Effector memory CD4-positive, alpha-beta T cell (primary cell): ENCODE data around the gene DNMT3B.

Experiments used
- DNase-seq, 3 donors: peaks; one replicate each; pipeline ENCODE4 v3.0.0-alpha.2; 2020
- H3K27ac ChIP-seq: 2 replicates; pipeline ENCODE4 v1.7.0; 2013; ENCODE audit warnings: mild to moderate bottlenecking, low read length, moderate library complexity; ENCODE audit not compliant: insufficient read depth, poor library complexity, severe bottlenecking
- H3K27me3 ChIP-seq: replicated peaks from 2 replicates; pipeline ENCODE4 v1.7.0; 2013; ENCODE audit warnings: mild to moderate bottlenecking, low read length; ENCODE audit not compliant: insufficient read depth, control insufficient read depth, poor library complexity, severe bottlenecking
- H3K36me3 ChIP-seq: 2 replicates; pipeline ENCODE4 v1.7.0; 2013; ENCODE audit warnings: mild to moderate bottlenecking, low read length, moderate library complexity; ENCODE audit not compliant: control insufficient read depth, insufficient read depth
- H3K4me1 ChIP-seq: 2 replicates; pipeline ENCODE4 v1.7.0; 2013; ENCODE audit warnings: low read length, mild to moderate bottlenecking; ENCODE audit not compliant: control insufficient read depth, insufficient read depth, poor library complexity, severe bottlenecking
- H3K4me3 ChIP-seq: 2 replicates; pipeline ENCODE4 v1.7.0; 2013; ENCODE audit warnings: low read length, low read depth, mild to moderate bottlenecking; ENCODE audit not compliant: insufficient read depth, poor library complexity, severe bottlenecking
- H3K9me3 ChIP-seq: 2 replicates; pipeline ENCODE4 v1.7.0; 2013; ENCODE audit warnings: mild to moderate bottlenecking, low read length, moderate library complexity; ENCODE audit not compliant: control insufficient read depth

Gene DNMT3B

DNA sequence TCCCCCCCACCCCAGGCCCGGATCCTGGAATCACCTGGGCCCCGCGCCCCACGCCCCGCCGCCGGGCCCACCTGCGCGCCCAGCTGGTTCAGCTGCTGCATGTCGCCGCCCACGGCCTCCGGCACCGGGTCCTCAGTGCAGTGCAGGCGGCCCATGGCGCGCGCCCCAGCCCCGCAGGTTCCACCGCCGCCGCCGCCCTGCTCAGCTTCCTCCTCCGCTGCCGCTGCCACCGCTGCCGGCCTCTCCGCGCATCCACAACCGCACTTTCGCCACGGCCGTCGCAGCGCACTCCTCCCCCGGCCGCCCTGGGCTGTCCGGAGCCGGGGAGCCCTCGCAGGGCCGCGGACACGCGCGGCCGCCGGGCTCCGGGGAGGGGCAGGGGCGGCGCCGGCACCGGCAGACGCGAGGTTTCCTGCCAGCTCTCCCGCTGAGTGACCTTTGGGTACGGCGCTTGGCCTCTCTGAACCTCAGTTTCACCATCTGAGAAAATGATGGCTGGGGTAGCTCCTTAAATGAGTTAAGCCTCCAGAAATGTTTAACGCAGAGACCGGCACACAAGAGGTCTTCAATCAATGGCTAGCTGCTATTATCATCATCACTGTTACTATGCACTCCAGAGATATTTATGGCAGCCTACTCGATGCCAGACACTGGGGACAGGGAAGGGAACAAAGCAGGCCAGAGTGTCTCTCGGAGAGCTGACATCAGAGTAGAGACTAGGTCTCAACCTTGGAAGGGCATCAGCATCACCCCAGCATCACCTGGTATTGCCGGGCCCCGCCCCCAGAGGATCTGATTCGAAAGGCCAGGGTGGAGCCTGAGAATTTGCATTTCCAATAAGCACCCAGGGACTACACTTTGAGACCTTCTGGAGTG is 18.7 kb upstream of the DNMT3B start, which contains the start of gene COMMD7:
Gene COMMD7, minus strand, starts transcription at position 231 of the 876 bp plus-strand sequence. Its CDS starts 76 bp downstream, at position 155.
- H3K9me3 ChIP-seq: no peaks in the 10 kb centered on the region
- peak; percentile 29 to 50 (median 45) for DNase-seq
- H3K4me3 ChIP-seq: peak within 1 kb of the TSS; percentile 89
- no peaks in the 10 kb centered on the region for H3K27me3 ChIP-seq
- H3K4me1 ChIP-seq: peaks cover 19% of the 10 kb centered on the region
- H3K36me3 ChIP-seq: peaks cover 3% of the 10 kb centered on the region
- H3K27ac ChIP-seq: peak within 1 kb of the TSS; percentile 82

DNA sequence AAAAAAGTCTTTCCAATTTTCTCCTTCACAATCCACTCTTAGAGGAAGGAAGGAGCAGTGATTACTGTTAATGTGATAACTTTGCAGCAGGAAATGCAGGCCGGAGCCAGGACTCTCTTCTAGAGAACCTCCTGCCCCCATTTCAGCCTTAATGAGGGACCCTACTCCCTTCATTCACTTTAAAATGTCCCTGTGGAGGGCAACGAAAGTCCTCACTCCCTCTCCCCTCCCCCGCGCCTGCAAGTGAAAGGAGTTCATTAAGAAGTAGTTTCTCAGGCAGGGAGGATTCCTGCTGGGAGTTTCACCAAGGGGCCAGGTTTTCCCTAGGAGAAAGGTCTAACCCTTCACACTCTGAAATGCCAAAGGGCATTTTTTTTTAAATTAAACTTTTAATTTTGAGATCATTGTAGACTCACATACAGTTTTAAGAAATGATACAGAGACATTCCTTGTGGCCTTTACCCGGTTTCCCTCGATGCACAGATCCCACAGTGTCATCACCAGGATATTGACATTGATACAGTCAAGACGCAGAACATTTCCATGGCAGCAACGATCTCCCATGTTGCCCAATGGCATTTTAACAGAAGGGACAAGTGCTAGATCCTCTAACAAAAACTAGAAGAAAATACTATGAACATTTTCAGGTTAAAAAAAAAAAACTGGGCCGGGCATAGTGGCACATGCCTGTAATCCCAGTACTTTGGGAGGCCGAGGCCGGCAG is 12.1 kb upstream of the DNMT3B start:
- no peak for DNase-seq
- Histone ChIP-seq H3K27ac (no peak overlapping the region), H3K4me1 (no peaks in the 10 kb centered on the region), H3K27me3 (no peaks in the 10 kb centered on the region), H3K9me3 (no peaks in the 10 kb centered on the region), H3K4me3 (no peak overlapping the region), H3K36me3 (no peaks in the 10 kb centered on the region)

DNA sequence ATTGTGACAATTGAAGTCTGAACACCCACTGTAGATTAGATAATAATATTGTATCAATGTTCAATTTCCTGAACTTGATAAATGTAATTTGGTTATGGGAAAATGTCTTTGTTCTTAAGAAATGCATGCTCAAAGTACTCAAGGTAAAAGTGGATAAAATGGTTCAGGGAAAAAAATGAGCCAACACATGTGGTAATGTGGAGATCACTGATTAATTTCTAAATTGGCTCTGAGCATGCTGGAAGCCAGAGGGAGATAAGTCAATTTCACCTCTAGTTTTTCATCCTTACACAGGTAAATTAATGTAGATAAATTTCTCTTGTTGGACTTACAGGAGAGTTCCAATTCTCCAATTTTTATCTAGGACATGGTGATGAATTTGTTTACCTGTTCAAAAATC is 10.9 kb upstream of the DNMT3B start:
- H3K36me3 ChIP-seq: no peaks in the 10 kb centered on the region
- H3K4me1 ChIP-seq: no peaks in the 10 kb centered on the region
- no peak for DNase-seq
- no peaks in the 10 kb centered on the region for H3K9me3 ChIP-seq
- no peak overlapping the region for H3K4me3 ChIP-seq
- H3K27ac ChIP-seq: no peak overlapping the region
- H3K27me3 ChIP-seq: no peaks in the 10 kb centered on the region

DNA sequence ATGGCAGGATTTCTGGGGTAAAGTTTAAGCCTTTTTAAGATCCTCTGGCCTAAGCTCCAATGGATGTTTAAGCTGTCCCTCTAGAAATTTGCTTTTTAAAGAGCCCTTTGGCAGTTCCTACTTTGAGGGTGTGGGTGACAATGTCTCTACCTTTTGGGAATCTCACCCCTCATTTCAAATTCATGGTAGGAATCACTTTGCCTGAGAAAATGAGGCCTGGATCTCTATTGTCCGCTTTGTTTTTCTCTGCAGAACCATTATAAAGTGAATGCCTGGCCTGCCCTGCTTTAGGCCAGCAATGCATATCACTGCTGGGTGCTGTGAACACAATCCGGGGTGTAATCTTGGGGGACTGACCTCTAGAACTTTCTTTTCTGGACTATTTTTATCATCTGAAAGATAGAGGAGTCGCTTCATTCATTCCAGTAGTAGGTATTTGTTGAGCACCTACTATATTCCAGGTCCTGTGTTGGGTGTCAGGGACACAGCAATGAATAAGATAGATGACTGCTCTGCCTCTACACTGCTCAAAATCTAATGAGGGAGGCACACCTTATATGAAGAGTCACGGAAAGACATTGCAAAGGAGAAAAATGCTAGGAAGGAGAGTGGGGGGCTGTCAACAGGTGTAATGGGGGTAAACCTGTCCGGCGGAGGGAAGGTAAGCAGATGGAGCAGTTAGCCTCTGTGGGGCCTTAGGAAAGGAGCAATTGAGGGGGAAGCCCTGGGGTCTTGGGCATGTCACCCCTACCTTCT is 10.3 kb upstream of the DNMT3B start:
- H3K36me3 ChIP-seq: no peaks in the 10 kb centered on the region
- no peak overlapping the region for H3K27ac ChIP-seq
- DNase-seq: no peak
- H3K9me3 ChIP-seq: no peaks in the 10 kb centered on the region
- H3K4me3 ChIP-seq: no peak overlapping the region
- H3K4me1 ChIP-seq: no peaks in the 10 kb centered on the region
- no peaks in the 10 kb centered on the region for H3K27me3 ChIP-seq

DNA sequence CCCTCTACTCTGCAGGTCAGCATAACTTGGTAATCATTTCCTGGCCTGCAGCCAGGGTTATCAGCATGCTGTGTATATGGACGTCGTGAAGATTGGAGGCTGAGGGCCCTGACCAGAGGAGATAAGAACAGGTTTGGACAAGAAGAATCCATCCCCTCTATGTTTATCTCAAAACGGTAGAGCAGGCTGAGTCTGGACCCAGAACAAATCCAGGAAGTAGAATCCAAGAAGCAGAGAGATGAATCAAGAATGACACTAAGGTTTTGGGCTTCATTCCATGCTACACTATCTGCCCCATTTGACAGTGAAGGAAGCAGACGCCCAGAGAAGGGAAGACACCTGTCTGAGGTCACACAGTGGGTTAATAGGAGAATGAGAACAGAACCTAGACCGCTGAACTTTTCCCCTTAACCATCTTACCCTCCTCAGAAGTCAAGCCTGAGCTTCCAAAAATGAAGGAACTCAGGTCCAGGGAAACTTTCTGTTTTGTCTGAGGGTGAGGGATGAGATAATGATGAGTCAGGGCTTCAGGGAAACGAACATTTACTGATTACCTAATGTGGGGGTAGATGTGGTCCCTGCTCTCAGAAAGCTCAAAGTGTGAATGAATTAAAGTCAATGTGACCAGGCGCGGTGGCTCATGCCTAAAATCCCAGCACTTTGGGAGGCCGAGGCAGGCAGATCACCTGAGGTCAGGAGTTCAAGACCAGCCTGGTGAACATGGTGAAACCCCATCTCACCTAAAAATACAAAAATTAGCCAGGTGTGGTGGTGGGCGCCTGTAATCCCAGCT is 9.5 kb upstream of the DNMT3B start:
- no peak overlapping the region for H3K4me3 ChIP-seq
- H3K27ac ChIP-seq: no peak overlapping the region
- no peak for DNase-seq
- H3K36me3 ChIP-seq: no peaks in the 10 kb centered on the region
- no peaks in the 10 kb centered on the region for H3K4me1 ChIP-seq
- no peaks in the 10 kb centered on the region for H3K9me3 ChIP-seq
- no peaks in the 10 kb centered on the region for H3K27me3 ChIP-seq

DNA sequence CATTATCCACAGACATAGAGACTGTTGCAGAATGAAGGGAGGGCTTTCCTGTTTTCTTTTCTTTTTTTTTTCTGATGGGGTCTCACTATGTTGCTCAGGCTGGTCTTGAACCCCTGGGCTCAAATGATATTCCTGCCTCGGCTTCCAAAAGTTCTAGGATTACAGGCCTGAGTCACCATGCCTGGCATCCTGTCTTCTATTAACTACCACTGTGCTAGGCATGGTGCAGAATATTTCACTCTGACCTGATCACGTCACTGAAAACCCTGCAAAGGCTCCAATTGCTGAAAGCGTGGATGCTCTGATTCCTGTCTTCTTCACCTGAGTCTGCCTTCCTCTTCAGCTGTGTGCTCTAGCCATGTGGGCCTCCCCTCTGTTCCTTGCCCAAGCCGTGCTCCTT is 8.5 kb upstream of the DNMT3B start:
- Histone ChIP-seq H3K27ac (no peak overlapping the region), H3K4me1 (no peaks in the 10 kb centered on the region), H3K9me3 (no peaks in the 10 kb centered on the region), H3K36me3 (no peaks in the 10 kb centered on the region), H3K27me3 (no peaks in the 10 kb centered on the region), H3K4me3 (no peak overlapping the region)
- DNase-seq: no peak

DNA sequence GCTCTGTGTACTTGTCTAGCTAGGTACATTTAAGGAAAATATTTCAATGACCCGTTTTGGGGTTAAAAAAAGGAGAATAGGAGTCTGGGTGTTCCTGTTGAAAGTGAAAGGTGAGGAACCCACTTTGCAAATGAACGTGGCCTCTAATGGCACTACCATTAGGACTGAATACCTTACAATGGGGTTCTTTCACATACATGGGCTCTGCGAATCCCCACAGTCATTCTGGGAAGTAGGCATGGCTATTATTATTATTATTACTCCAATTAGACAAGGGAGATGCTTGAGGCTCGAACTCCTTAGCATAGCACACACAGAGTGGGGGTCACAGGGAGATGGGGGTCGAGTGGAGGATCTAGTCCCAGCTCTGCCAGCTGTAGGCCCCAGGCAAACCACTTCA is 6.0 kb upstream of the DNMT3B start:
- H3K27me3 ChIP-seq: no peaks in the 10 kb centered on the region
- H3K27ac ChIP-seq: no peak overlapping the region
- no peaks in the 10 kb centered on the region for H3K36me3 ChIP-seq
- no peak for DNase-seq
- H3K4me1 ChIP-seq: no peaks in the 10 kb centered on the region
- no peaks in the 10 kb centered on the region for H3K9me3 ChIP-seq
- H3K4me3 ChIP-seq: no peak overlapping the region

DNA sequence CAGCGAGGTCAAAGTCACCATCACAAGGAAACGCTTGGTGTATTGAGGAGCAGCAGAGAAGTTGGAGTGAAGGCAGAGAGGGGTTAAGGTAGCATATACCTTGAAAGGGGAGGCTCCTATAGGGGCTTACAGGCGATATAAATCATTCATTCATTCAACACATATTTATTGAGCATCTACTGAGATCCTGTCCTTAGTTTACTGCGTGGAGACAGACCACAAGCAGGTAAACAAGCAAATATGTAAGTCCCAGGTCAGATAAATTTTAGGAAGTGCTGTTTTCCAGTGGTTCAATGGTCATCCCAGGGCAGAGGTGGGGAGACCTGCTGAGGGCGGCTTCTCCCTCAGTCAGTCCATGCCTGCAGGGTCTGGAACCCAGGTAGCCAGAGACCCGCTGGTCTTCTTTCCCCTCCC is 761 bp upstream of the DNMT3B start:
- Histone ChIP-seq H3K4me1 (peaks cover 13% of the 10 kb centered on the region), H3K4me3 (peak overlapping the region; percentile 74), H3K9me3 (no peaks in the 10 kb centered on the region), H3K36me3 (no peaks in the 10 kb centered on the region), H3K27me3 (no peaks in the 10 kb centered on the region), H3K27ac (no peak overlapping the region)
- DNase-seq: no peak

DNA sequence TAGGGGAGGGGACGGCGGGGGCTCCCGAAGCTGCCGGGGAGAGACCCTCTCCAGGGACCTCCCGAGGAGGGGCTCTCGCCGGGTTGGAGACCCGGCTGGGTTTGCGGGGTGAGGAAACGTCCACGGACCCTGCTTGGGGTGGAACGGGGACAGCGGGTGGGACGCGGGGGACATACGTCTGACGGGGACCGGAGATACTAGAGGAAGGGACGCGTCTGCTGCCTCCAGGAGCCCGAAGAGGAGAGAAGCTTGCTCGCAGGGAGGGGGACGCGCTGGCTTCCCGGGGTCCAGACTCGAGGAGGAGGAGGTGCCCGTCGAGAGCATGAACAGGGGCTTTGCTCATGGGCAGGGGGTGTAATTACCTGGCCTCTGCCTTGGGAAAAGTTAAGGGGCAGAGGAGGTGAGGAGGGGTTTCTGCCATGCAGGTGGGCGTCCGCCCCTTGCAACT is 593 bp downstream of the DNMT3B start:
- Histone ChIP-seq H3K4me1 (peaks cover 13% of the 10 kb centered on the region), H3K9me3 (no peaks in the 10 kb centered on the region), H3K27me3 (no peaks in the 10 kb centered on the region), H3K36me3 (no peaks in the 10 kb centered on the region), H3K4me3 (peak overlapping the region; percentile 74), H3K27ac (no peak overlapping the region)
- no peak for DNase-seq
